H7 (cell line): Measurements from ENCODE around the gene CTCF. TPM values are rescaled to one million over a fixed set of nuclear protein-coding genes. Genes with fewer than 3 reads are reported as not detected.
"Not testable (repeated sequence)": the region's sequence is repeated elsewhere in the genome, so short reads cannot be mapped to it uniquely, and the experiment has no call there.

ENCODE experiments used
- DNase-seq: peaks from one replicate; pipeline ENCODE4 v3.0.0; 2012
- H3K27me3 ChIP-seq: 2 replicates; pipeline ENCODE4 v1.6.0; 2011; ENCODE audit warnings: mild to moderate bottlenecking, low read length; ENCODE audit not compliant: control insufficient read depth, insufficient read depth
- H3K36me3 ChIP-seq: replicated peaks from 2 replicates; pipeline ENCODE4 v1.5.1; 2011; ENCODE audit warnings: low read length; ENCODE audit not compliant: control insufficient read depth, insufficient read depth
- H3K4me3 ChIP-seq: 2 replicates; pipeline ENCODE4 v1.5.1; 2011; ENCODE audit warnings: low read depth, mild to moderate bottlenecking, control low read depth, low read length, moderate library complexity; ENCODE audit not compliant: insufficient read depth
- total RNA-seq: library from RNA; depleted of rRNA; stranded (reverse); fragments of >200 nt; shearing (Covaris generic); gene quantifications from 2 replicates; pipeline ENCODE4 v1.2.3, GENCODE V29; 2014

CTCF gene
- total RNA-seq, 1 experiment from 2014 or later, result 35.7 TPM

DNA sequence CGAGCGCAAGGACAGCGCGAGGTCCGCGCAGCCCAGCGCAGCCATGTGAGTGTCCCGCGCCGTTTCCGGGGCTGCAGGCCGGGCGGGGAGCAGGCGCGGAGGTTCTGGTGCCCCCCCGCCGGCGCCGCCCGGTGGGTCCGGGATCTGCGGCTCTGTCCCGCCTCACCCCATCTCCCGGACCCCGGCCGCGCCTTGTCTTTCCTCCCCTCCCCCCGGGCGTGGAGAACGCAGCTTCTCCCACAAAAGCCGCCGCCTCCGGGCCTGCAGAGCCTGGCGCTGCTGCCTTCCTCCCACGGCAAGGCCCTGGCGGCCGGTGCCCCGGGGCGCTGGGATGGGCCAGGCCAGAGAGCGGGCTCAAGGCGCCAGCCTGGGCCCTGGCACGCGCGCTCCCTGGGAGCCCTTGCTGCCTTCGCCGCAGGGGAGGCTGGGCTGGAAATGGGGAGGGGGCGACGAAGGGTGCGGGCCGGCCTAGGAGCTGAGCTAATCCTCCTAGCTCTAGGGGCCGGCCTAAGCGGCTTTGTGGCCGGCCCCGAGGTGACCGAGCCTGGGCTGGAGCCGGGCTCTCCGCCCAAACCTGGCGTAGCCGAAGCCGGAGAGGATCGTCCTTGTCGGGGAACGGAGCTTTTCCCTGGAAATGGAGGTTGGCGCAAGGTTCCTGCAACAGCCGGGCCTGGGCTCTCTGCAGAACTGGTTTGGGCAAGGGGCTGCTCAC, 33.3 kb upstream of the CTCF start:
- peak; percentile 87 for DNase-seq
- H3K4me3 ChIP-seq, result peak overlapping the region; percentile 63
- H3K36me3 ChIP-seq, result no peaks in the 10 kb centered on the region
- peaks cover 60% of the 10 kb centered on the region for H3K27me3 ChIP-seq

DNA sequence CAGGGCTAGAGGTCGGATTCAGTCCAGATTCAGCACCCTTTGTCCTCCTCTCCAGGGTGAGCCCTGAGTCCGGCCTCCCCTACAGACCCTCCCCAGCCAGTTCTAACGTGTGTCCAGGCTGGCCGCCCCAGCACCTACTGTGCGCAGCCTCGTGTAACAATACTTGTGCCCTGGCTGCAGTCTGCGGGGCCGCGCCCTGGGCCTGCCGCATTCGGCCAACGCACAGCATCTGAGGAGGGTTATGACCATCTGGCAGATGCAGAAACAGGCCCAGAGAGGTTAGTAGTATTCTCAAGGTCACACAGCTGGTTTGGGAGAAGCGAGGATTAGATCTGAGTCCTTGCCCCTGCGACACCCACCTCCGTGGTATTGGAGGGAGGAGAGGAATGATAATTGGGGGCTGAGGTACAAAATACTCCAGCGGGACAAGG, 32.7 kb upstream of the CTCF start:
- DNase-seq, result peak; percentile 70
- Histone ChIP-seq H3K36me3 (no peaks in the 10 kb centered on the region), H3K27me3 (peaks cover 58% of the 10 kb centered on the region), H3K4me3 (peak overlapping the region; percentile 63)

DNA sequence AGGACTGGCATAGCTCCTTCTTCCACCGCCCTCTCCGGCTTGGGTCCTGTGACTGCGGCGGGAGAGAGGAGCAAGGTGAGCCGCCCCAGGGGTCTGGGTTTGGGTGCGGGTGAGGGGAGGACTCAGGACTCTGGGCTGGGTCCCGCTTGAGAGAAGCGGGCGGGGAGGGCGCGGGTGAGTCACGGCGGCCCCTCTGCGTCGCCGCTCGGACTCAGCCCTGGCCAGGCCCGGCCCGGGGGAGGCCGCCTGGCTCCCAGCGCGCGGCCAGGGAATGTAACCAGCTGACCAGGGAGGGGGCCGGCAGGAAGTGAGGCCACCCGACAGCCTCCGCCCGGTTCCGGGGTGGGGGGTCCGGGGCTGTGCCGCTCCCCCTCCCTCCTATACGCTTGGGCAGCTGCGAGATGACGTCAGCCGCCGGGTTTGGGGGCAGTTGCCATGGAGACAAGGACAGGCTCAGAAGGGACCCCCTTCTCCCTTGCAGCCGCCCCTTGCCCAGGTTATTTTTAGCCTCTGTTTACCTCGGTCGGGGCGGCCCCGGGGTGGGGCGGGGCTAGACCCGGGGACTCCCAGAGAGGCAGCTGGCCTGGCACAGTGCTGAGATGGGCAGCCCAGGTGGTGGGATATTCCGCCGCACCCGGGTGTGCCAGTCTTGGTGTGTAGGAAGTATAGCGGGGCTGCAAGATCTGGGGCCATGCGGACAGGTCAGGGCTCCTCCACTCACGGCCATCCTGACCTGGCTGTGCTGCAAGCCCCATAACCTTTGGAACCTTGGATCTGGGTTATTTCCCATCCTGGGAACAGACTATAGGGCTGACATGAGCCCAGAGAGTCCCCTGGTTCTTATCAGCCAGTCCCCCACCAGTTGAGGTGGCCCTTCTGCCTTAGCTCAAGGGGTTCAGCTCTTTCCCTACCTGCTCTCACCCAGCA, 32.0 kb upstream of the CTCF start:
- peak; percentile 88 for DNase-seq
- H3K27me3 ChIP-seq, result peaks cover 61% of the 10 kb centered on the region
- H3K4me3 ChIP-seq, result peak overlapping the region; percentile 63
- H3K36me3 ChIP-seq, result no peaks in the 10 kb centered on the region

DNA sequence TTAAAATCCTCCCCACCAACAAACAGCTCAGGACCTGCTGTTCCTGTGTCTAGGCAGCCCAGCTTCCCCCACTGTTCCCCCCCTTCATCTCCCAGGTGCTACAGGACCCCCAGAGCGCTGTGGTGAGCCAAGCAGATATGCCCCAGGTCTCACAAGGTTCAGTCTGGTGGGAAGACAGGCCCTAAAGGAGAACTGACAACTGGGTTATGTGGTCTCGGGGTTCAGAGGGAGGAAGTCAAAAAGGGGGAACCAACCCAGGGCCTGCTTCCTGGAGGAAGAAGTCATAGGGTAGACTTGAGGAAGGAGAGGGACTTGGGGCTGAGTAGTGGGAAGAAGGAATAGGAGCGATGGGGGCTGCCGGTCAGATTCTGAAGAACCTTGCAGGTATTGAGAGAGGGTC, 31.1 kb upstream of the CTCF start:
- peak; percentile 4 for DNase-seq
- peaks cover 65% of the 10 kb centered on the region for H3K27me3 ChIP-seq
- no peaks in the 10 kb centered on the region for H3K36me3 ChIP-seq
- H3K4me3 ChIP-seq, result no peak overlapping the region

DNA sequence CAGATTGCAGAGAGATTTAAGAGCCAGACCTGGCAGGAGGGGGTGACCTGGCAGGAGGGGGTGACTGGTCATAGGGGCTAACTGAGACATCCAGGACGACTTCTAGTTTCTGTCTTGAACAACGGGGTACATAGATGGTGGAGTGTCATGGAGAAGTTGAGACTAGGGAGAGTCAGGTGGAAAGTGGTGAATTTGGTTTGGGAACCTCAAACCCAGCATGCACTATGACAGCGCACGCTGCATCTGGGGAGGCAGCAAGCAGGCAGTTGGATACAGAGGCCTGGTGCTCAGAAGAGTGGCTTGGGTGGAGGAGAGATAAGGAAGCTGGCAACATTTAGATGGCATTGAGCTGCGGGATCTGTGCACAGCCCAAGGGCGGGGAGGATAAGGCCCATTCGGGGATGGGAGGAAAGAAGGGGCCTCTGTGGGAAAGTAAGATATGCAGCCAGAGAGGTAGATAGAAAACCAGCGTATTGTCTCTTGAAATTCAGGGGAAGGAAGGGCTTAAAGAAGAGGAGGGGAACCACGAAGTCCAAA, 29.2 kb upstream of the CTCF start:
- peak; percentile 11 for DNase-seq
- Histone ChIP-seq H3K4me3 (no peak overlapping the region), H3K36me3 (no peaks in the 10 kb centered on the region), H3K27me3 (peaks cover 70% of the 10 kb centered on the region)

DNA sequence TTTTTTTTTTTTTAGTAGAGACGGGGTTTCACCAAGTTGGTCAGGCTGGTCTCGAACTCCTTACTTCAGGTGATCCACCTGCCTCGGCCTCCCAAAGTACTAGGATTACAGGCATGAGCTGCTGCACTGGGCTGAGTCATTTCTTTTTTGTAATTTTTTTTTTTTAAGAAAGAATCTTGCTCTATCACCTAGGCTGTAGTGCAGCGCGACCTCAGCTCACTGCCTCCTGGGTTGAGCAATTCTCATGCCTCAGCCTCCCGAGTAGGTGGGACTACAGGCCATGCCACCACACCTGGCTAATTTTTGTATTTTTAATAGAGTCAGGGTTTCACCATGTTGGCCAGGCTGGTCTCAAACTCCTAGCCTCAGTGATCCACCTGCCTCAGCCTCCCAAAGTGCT, 28.3 kb upstream of the CTCF start:
- DNase-seq, H3K36me3 ChIP-seq, H3K4me3 ChIP-seq: not testable (repeated sequence)
- H3K27me3 ChIP-seq, result peaks cover 71% of the 10 kb centered on the region

DNA sequence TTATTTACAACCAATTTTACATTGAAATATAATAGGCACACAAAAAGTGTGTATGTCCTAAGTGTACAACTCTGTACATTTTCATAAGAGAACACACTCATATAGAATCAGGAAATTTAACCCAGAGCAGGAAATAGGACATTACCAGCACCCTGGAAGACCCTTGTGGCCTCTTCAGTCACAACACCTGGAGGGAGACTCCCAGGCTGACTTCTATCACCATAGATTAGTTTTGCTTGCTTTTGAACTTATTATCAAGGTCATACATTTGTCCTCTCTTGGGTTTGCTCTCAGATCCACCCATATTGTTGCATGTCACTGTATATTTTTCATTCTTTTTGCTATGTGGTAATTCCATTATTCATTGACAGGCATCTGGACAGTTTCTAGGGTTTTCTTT, 27.9 kb upstream of the CTCF start:
- peak; percentile 44 for DNase-seq
- H3K27me3 ChIP-seq, result peaks cover 71% of the 10 kb centered on the region

DNA sequence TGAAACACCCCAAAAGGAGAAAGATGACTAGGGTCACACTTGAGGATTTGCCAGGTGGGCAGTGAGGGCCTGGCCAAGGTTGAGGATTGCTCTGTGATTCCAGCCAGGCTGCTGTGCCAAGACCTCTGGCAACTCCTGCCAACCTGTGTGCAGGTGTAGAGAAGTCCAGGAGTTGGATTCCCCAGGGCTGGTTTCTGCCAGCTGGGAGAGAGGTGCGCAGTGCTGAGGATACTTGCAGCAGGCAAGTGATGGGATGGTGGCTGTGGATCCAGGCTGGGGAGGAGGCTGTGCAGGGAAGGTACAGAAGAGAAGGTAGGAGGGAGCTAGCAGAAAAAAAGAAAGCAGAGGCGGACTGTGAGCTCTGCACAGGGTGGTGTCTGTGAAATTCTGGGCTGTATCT, 27.1 kb upstream of the CTCF start:
- no peaks in the 10 kb centered on the region; the same call in 1 of the 2 replicates for H3K36me3 ChIP-seq
- H3K4me3 ChIP-seq, result no peak overlapping the region
- peaks cover 70% of the 10 kb centered on the region for H3K27me3 ChIP-seq
- DNase-seq, result peak; percentile 6

More for the DNA sequence above, 27.9 kb upstream of the CTCF start:
- Histone ChIP-seq H3K36me3 (no peaks in the 10 kb centered on the region; the same call in 1 of the 2 replicates), H3K4me3 (no peak overlapping the region)

DNA sequence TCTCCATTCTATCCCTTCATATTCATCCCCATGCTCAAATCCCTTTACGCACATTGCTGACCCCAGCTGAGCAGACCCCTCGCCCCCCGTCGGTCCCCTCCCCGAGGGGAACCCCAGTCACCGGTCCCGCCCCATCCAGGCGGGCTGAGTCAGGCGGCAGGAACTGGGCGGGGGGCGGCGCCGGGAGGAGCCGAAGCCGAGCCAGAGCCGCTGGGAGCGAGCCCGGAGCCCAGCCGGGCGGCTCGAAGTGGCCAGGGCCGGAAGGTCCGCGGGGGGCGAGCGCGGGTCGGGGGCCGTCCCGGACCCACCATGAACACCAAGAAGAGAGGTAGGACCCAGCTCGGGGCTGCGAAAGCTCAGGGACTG, 25.1 kb upstream of the CTCF start:
- DNase-seq, result peak; percentile 95
- H3K27me3 ChIP-seq, result peaks cover 55% of the 10 kb centered on the region
- H3K4me3 ChIP-seq, result peak overlapping the region; percentile 67
- peaks cover 9% of the 10 kb centered on the region for H3K36me3 ChIP-seq

DNA sequence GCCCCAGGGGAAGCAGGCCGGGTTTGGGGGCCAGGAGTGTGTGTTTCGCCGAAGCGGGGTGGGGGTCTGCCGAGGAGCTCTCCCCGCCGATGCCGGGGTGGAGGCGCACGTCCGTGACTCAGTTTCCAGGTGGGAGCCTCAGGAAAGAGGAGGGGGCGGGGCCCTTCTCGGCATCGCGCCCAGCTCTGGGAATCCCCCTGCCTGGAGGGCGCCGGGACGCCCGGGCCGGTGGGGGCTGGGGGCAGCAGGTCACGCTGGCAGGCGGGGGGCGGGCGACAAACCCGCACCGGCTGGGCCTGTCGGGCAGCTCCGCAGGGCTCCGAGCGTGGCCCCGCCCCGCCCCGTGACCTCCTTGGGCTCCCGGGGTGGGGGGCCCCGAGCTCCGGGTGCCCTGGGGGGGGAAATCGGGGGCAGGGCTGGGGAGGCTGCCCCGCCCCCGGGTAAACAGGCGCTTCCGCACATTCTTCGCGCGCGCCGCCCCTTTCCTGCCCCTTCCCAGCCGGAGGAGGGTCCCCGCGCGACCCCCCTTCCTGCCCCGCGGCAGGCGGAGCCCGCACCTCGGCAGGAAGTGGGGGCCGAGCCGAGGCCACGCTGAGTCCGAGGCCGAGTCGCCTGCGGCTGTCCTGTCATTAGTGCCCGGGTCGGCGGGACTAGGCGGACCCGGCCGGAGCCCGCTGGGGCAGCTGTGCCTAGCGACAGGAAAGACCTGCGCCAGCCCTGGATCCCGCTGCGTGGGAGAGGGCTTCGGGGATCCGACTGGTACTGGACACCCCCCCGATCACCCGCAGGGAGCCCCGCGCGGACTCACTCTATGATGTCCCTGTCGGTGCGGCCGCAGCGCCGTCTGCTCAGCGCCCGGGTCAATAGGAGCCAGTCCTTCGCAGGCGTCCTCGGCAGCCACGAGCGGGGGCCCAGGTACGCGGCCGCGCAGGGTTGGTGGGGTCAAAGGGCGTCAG, 24.4 kb upstream of the CTCF start:
- DNase-seq, result peak; percentile 90
- H3K36me3 ChIP-seq, result peaks cover 10% of the 10 kb centered on the region
- peak overlapping the region; percentile 67 for H3K4me3 ChIP-seq
- H3K27me3 ChIP-seq, result peaks cover 53% of the 10 kb centered on the region

DNA sequence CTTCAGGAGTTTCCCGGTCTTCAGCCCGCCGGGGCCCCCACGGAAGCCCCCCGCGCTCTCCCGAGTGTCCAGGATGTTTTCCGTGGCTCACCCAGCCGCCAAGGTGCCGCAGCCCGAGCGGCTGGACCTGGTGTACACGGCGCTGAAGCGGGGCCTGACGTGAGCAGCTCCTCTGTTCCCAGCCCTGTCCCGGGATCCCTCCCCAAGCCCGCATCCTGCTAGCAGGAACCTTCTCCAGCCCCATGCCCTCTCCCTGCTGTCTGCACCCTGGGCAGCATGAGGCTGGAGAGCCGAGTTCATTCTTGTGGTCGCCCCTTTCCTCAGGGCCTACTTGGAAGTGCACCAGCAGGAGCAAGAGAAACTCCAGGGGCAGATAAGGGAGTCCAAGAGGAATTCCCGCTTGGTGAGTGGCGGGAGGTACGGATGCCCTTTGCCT, 23.6 kb upstream of the CTCF start:
- peak; percentile 78 for DNase-seq
- Histone ChIP-seq H3K27me3 (peaks cover 49% of the 10 kb centered on the region), H3K4me3 (peak overlapping the region; percentile 67; the same call in 1 of the 2 replicates), H3K36me3 (peaks cover 10% of the 10 kb centered on the region)

DNA sequence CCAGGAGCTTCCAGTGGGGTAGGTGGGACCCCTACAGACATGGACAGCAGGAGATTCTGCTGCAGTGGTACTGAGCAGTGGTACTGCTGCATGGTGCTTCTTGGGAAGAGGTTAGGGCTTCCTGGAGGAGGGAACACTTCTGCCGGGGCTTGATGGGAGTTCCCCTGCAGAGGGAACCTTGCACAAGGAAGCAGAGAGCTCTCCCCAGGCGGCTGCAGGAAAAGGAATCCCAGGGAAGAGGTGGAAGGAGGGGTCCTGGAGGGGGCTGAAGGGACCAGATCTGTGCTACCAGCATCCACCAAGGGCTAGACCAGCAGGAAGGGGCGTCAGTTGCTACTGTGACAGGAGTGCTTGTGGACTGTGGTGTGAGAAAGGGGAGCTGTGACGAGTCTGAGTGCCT, 23.1 kb upstream of the CTCF start:
- peaks cover 10% of the 10 kb centered on the region for H3K36me3 ChIP-seq
- no peak overlapping the region for H3K4me3 ChIP-seq
- peaks cover 49% of the 10 kb centered on the region for H3K27me3 ChIP-seq
- peak; percentile 72 for DNase-seq

DNA sequence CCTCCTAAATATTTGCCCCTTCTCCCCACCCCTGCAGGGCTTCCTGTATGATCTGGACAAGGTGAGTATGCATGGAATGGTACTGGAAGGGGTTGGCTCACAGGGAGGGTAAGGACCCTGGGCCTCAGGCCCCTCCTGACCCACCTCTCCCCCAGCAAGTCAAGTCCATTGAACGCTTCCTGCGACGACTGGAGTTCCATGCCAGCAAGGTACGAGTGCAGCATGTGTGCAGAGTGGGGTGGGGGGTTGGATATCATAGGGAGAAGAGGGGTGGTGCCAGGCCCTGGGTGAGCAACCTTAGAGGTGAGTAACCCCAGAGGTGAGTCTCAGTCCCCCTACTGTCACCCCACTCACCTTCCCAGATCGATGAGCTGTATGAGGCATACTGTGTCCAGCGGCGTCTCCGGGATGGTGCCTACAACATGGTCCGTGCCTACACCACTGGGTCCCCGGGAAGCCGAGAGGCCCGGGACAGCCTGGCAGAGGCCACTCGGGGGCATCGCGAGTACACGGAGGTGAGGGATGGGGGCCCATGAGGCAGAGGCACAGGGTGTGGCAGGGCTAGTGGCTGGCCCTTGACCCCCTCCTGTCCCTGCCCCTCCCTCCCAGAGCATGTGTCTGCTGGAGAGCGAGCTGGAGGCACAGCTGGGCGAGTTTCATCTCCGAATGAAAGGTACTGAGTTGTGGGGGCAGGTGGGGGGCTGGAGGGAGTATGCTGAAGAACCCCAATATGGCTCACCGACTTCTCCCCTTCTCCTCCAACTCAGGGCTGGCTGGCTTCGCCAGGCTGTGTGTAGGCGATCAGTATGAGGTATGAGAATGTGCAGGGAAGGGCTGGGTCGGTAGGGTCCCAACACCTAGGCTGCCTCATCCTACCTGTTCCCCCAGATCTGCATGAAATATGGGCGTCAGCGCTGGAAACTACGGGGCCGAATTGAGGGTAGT, 22.4 kb upstream of the CTCF start:
- Histone ChIP-seq H3K36me3 (peaks cover 10% of the 10 kb centered on the region), H3K27me3 (peaks cover 49% of the 10 kb centered on the region), H3K4me3 (no peak overlapping the region)
- peak; percentile 62 for DNase-seq
